HCT116 (cell line): ENCODE results near the gene WDR93. TPM values are rescaled to one million over a fixed set of nuclear protein-coding genes. Genes with fewer than 3 reads are reported as not detected.

Experiments used
- ATAC-seq: fragments of 200-7000 bp; cut with Tn5 transposase; 2 replicates; pipeline ENCODE4 v1.9.1; 2020; ENCODE audit warnings: mild to moderate bottlenecking, moderate library complexity
- BruUV-seq: library from RNA; stranded (reverse); fragments of 400-500 nt; replicated peaks from 2 replicates; lab custom pipeline; 2021; lab: Mats Ljungman, UMichigan
- CTCF ChIA-PET: fragments of 300-600 bp; sonication (Branson Sonifier 250); formaldehyde crosslinking; loops from one replicate; lab custom pipeline; 2021; ENCODE audit warnings: antibody characterized with exemption; lab: Charles Lee
- POLR2A ChIA-PET: fragments of 300-600, 350-600 bp; sonication (Branson Sonifier 250); formaldehyde crosslinking; loops from one replicate; lab custom pipeline; 2021; ENCODE audit warnings: antibody characterized with exemption; lab: Charles Lee
- RAD21 ChIA-PET, 2 experiments: fragments of 300-600 bp; sonication (Branson Sonifier 250); formaldehyde crosslinking; loops; one replicate each; lab custom pipeline; 2023; ENCODE audit warnings: low total read pairs in 2 of 2; ENCODE audit not compliant: uncharacterized antibody in 2 of 2, unreplicated experiment in 2 of 2, low non-redundant PET in 1 of 2; lab: Charles Lee
- DNase-seq: peaks from one replicate; pipeline ENCODE4 v3.0.0-alpha.2; 2010; ENCODE audit warnings: low read depth, low spot score
- H2AFZ ChIP-seq: fragments of 200-600 bp; shearing (Covaris generic), sonication (generic); 2 replicates; pipeline ENCODE4 v1.6.1; 2017; ENCODE audit warnings: low read depth, mixed run types, mixed read lengths, antibody characterized with exemption, low read length; ENCODE audit not compliant: poor library complexity, severe bottlenecking
- H3K27ac ChIP-seq: 2 replicates; pipeline ENCODE4 v1.5.1; 2012; ENCODE audit warnings: low read depth, low read length
- H3K27me3 ChIP-seq: fragments of 200-600 bp; sonication (generic); 2 replicates; pipeline ENCODE4 v1.6.1; 2016; ENCODE audit warnings: mixed run types, low read length, mixed read lengths; ENCODE audit not compliant: insufficient read depth
- H3K36me3 ChIP-seq, 2 experiments: fragments of 200-500 bp in 1 of 2; fragments of 200-600 bp in 1 of 2; sonication (Bioruptor generic) in 1 of 2; sonication (generic) in 1 of 2; 2 replicates each; pipeline versions ENCODE4 v1.5.1 to v1.6.1; 2014 to 2016; ENCODE audit warnings: low read length in 2 of 2, inconsistent platforms in 1 of 2, mixed read lengths in 1 of 2, mixed run types in 1 of 2; ENCODE audit not compliant: insufficient read depth in 2 of 2, control insufficient read depth in 1 of 2
- H3K4me1 ChIP-seq, 2 experiments: fragments of 200-600 bp in 1 of 2; sonication (generic) in 1 of 2; 2 replicates each; pipeline versions ENCODE4 v1.5.1 to v1.6.1; 2012 to 2017; ENCODE audit warnings: low read length in 2 of 2, inconsistent platforms in 1 of 2, mild to moderate bottlenecking in 1 of 2, mixed read lengths in 1 of 2, mixed run types in 1 of 2, moderate library complexity in 1 of 2; ENCODE audit not compliant: insufficient read depth in 2 of 2, control insufficient read depth in 1 of 2
- H3K4me2 ChIP-seq: fragments of 200-600 bp; sonication (generic); 2 replicates; pipeline ENCODE4 v1.6.1; 2017; ENCODE audit warnings: mixed run types, low read length, mixed read lengths
- H3K4me3 ChIP-seq, 2 experiments: fragments of 200-600 bp in 1 of 2; sonication (generic) in 1 of 2; replicated peaks in 1 of 2; 2 replicates each; pipeline ENCODE4 v1.5.1; 2011 to 2016; ENCODE audit warnings: low read length in 2 of 2, control low read depth in 1 of 2, low read depth in 1 of 2, mild to moderate bottlenecking in 1 of 2, mixed read lengths in 1 of 2, mixed run types in 1 of 2
- H3K79me2 ChIP-seq: fragments of 200-600 bp; sonication (generic); 2 replicates; pipeline ENCODE4 v1.6.1; 2017; ENCODE audit warnings: mild to moderate bottlenecking, mixed run types, low read length, moderate library complexity, mixed read lengths; ENCODE audit not compliant: insufficient read depth
- H3K9ac ChIP-seq: fragments of 200-600 bp; sonication (generic); 2 replicates; pipeline ENCODE4 v1.6.1; 2016; ENCODE audit warnings: low read length, mixed read lengths
- H3K9me2 ChIP-seq: fragments of 200-600 bp; sonication (generic), shearing (Covaris generic); 2 replicates; pipeline ENCODE4 v1.6.1; 2017; ENCODE audit warnings: mixed run types, mild to moderate bottlenecking, moderate library complexity; ENCODE audit not compliant: insufficient read depth
- H3K9me3 ChIP-seq, 2 experiments: fragments of 200-500 bp in 1 of 2; fragments of 200-600 bp in 1 of 2; sonication (Bioruptor generic) in 1 of 2; sonication (generic) in 1 of 2; 2 replicates each; pipeline ENCODE4 v1.6.1; 2014 to 2017; ENCODE audit warnings: low read length in 2 of 2, mixed read lengths in 2 of 2, inconsistent platforms in 1 of 2, low read depth in 1 of 2, mild to moderate bottlenecking in 1 of 2, mixed run types in 1 of 2, moderate library complexity in 1 of 2; ENCODE audit not compliant: control insufficient read depth in 1 of 2, insufficient read depth in 1 of 2
- H4K20me1 ChIP-seq: fragments of 200-600 bp; sonication (generic), shearing (Covaris generic); 2 replicates; pipeline ENCODE4 v1.6.1; 2017; ENCODE audit warnings: mixed run types, mild to moderate bottlenecking, moderate library complexity; ENCODE audit not compliant: insufficient read depth
- CBX3 ChIP-seq: IDR thresholded peaks from 2 replicates; pipeline ENCODE4 v1.6.1; 2012; ENCODE audit warnings: low read depth
- EGR1 ChIP-seq: IDR thresholded peaks from 2 replicates; pipeline ENCODE4 v1.6.1; 2012; ENCODE audit warnings: low read depth
- EZH2 ChIP-seq: fragments of 200-600 bp; sonication (generic); IDR thresholded peaks from 2 replicates; pipeline ENCODE4 v1.6.1; 2017; ENCODE audit warnings: antibody characterized with exemption, mixed run types
- EZH2phosphoT487 ChIP-seq: fragments of 200-600 bp; IDR thresholded peaks from 2 replicates; pipeline ENCODE4 v1.6.1; 2018; ENCODE audit warnings: antibody characterized with exemption, borderline replicate concordance
- POLR2A ChIP-seq: IDR thresholded peaks from 2 replicates; pipeline ENCODE4 v1.7.0; 2011; ENCODE audit warnings: borderline replicate concordance; ENCODE audit not compliant: insufficient read depth, insufficient read length; ENCODE audit errors: extremely low read depth
- SIN3A ChIP-seq: IDR thresholded peaks from 2 replicates; pipeline ENCODE4 v1.6.1; 2012; ENCODE audit warnings: low read depth
- SP1 ChIP-seq: IDR thresholded peaks from 2 replicates; pipeline ENCODE4 v1.6.1; 2012; ENCODE audit warnings: low read depth
- SRF ChIP-seq: IDR thresholded peaks from 2 replicates; pipeline ENCODE4 v1.6.1; 2012; ENCODE audit warnings: low read depth
- YY1 ChIP-seq: IDR thresholded peaks from 2 replicates; pipeline ENCODE4 v1.6.1; 2011; ENCODE audit warnings: low read length, low read depth, moderate library complexity, mild to moderate bottlenecking; ENCODE audit not compliant: insufficient replicate concordance; ENCODE audit errors: extremely low read depth
- ZFX ChIP-seq: fragments of 450-650 bp; IDR thresholded peaks from 2 replicates; pipeline ENCODE4 v1.6.1; 2017
- intact Hi-C: fragments of 100-400 bp; cut with micrococcal nuclease; formaldehyde crosslinking; loops from 2 replicates; pipeline ENCODE4 v1.10.0; 2022
- total RNA-seq: library from RNA; stranded (reverse); gene quantifications from one replicate; pipeline ENCODE4 v1.2.1, GENCODE V29; 2021; ENCODE audit not compliant: unreplicated experiment
- TF ChIP-seq, protein P1 (sequence below), 3 experiments: fragments of 200-600 bp in 1 of 3; sonication (generic) in 1 of 3; IDR thresholded peaks in 2 of 3; conservative IDR thresholded peaks in 1 of 3; 2 replicates each; pipeline ENCODE4 v1.5.1; 2012 to 2017; ENCODE audit warnings: low read depth in 2 of 3, low read length in 2 of 3, antibody characterized with exemption in 1 of 3, borderline replicate concordance in 1 of 3, control low read depth in 1 of 3, mild to moderate bottlenecking in 1 of 3, mixed read lengths in 1 of 3, mixed run types in 1 of 3, moderate library complexity in 1 of 3; ENCODE audit not compliant: insufficient read depth in 1 of 3

The WDR93 gene
- total RNA-seq, 1 experiment from 2014 or later, result 0.42 TPM

DNA sequence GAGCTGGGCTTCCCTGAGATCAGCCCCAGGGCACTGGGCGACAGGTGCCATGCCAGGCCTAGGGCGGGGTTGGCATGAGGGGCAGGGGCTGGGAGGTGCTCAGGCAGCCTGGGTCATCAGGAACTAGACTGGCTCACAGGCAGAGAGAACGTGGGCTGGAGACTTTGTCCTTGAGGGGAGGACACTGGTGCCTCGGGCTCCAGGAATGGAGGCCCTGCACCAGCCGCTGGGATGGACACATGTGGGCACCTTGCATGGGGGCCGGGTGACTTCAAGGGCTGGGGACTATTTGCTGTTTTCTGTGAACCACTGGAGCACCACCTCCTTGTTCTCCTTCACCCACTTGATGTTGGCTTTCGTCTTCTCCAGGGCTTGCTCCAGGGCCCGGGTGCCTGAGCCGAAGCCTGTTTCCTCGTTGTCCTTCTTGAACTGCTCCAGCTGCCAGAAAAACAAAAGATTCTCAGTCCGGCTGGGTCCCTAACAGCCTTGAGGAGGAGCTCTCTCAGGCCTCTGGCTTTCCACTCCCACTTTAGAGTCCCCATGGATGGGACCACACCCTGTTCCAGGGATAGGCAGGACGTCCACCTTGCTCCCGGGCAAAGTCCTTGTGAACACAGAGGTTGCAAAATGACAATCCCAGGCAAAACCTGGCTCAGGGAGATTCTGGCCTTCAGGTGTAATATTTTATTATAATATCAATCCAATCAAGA, 94.6 kb downstream of the WDR93 start:
- Histone ChIP-seq H3K9ac (no peak overlapping the region), H3K4me3 (no peak overlapping the region), H4K20me1 (no peaks in the 10 kb centered on the region), H3K4me2 (peak overlapping the region; percentile 9; the same call in 1 of the 2 replicates), H3K27me3 (no peaks in the 10 kb centered on the region), H3K4me1 (peaks cover 8 to 58% of the 10 kb centered on the region in 2 experiments; a peak in 3 of 4 replicates), H3K36me3 (no peaks in the 10 kb centered on the region), H3K79me2 (no peaks in the 10 kb centered on the region), H3K27ac (no peak overlapping the region), H2AFZ (peak overlapping the region; percentile 50), H3K9me3 (no peaks in the 10 kb centered on the region), H3K9me2 (no peaks in the 10 kb centered on the region)
- intact Hi-C loops, result no loop called here
- TF ChIP-seq YY1, result no peak
- TF ChIP-seq SRF, result no peak
- no peak for TF ChIP-seq SIN3A
- no peak for TF ChIP-seq CBX3
- TF ChIP-seq EZH2, result no peak
- no peak for TF ChIP-seq EGR1
- TF ChIP-seq ZFX, result no peak
- TF ChIP-seq, protein P1, sequence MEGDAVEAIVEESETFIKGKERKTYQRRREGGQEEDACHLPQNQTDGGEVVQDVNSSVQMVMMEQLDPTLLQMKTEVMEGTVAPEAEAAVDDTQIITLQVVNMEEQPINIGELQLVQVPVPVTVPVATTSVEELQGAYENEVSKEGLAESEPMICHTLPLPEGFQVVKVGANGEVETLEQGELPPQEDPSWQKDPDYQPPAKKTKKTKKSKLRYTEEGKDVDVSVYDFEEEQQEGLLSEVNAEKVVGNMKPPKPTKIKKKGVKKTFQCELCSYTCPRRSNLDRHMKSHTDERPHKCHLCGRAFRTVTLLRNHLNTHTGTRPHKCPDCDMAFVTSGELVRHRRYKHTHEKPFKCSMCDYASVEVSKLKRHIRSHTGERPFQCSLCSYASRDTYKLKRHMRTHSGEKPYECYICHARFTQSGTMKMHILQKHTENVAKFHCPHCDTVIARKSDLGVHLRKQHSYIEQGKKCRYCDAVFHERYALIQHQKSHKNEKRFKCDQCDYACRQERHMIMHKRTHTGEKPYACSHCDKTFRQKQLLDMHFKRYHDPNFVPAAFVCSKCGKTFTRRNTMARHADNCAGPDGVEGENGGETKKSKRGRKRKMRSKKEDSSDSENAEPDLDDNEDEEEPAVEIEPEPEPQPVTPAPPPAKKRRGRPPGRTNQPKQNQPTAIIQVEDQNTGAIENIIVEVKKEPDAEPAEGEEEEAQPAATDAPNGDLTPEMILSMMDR (IDR thresholded peaks at IDR 0.05 in 2 of 3, conservative IDR thresholded peaks at IDR 0.05 in 1 of 3; ENCODE audit: borderline replicate concordance in 1 of 3, insufficient read depth in 1 of 3, low read depth in 2 of 3, low read length in 2 of 3), result no peak
- TF ChIP-seq SP1, result no peak
- TF ChIP-seq EZH2phosphoT487, result no peak
- no peak for TF ChIP-seq POLR2A
- RAD21 ChIA-PET, result no interaction called here
- POLR2A ChIA-PET, result no interaction called here
- no peak for ATAC-seq
- CTCF ChIA-PET, result no interaction called here
- BruUV-seq, result no TSS peak
- no peak for DNase-seq
